H7 (cell line): ENCODE measurements around the gene KIFC1. TPM values are rescaled to one million over a fixed set of nuclear protein-coding genes. Genes with fewer than 3 reads are reported as not detected.

ENCODE experiments used
- DNase-seq: peaks from one replicate; pipeline ENCODE4 v3.0.0; 2012
- H3K27me3 ChIP-seq: 2 replicates; pipeline ENCODE4 v1.6.0; 2011; ENCODE audit warnings: mild to moderate bottlenecking, low read length; ENCODE audit not compliant: control insufficient read depth, insufficient read depth
- H3K36me3 ChIP-seq: replicated peaks from 2 replicates; pipeline ENCODE4 v1.5.1; 2011; ENCODE audit warnings: low read length; ENCODE audit not compliant: control insufficient read depth, insufficient read depth
- H3K4me3 ChIP-seq: 2 replicates; pipeline ENCODE4 v1.5.1; 2011; ENCODE audit warnings: low read depth, mild to moderate bottlenecking, control low read depth, low read length, moderate library complexity; ENCODE audit not compliant: insufficient read depth
- total RNA-seq: library from RNA; depleted of rRNA; stranded (reverse); fragments of >200 nt; shearing (Covaris generic); gene quantifications from 2 replicates; pipeline ENCODE4 v1.2.3, GENCODE V29; 2014

Gene KIFC1
- total RNA-seq, 1 experiment from 2014 or later: 101 TPM

DNA sequence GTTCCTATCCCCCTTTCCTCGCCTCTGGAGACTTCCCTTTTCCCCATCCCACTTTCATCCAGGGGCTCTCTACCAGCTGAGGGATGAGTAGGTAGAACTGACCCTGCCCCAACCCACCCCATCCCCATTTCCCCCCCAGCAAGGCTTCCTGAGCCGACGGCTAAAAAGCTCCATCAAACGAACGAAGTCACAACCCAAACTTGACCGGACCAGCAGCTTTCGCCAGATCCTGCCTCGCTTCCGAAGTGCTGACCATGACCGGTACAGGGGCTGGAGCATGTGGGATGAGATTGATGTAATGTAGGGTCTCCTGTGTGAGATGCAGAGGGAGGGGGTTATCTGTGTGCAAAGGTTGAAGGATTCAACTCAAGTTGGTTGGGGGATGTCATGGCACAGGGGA lies 40.9 kb downstream of the KIFC1 start:
- Histone ChIP-seq H3K4me3 (peak overlapping the region; percentile 47), H3K36me3 (peaks cover 22% of the 10 kb centered on the region), H3K27me3 (no peaks in the 10 kb centered on the region)
- no peak for DNase-seq

GRCh38 chr6:33433001-33433543 lies 41.4 kb downstream of the KIFC1 start:
- no peaks in the 10 kb centered on the region for H3K27me3 ChIP-seq
- DNase-seq: peak; percentile 73
- H3K4me3 ChIP-seq: no peak overlapping the region; the same call in 1 of the 2 replicates
- H3K36me3 ChIP-seq: peaks cover 25% of the 10 kb centered on the region

DNA sequence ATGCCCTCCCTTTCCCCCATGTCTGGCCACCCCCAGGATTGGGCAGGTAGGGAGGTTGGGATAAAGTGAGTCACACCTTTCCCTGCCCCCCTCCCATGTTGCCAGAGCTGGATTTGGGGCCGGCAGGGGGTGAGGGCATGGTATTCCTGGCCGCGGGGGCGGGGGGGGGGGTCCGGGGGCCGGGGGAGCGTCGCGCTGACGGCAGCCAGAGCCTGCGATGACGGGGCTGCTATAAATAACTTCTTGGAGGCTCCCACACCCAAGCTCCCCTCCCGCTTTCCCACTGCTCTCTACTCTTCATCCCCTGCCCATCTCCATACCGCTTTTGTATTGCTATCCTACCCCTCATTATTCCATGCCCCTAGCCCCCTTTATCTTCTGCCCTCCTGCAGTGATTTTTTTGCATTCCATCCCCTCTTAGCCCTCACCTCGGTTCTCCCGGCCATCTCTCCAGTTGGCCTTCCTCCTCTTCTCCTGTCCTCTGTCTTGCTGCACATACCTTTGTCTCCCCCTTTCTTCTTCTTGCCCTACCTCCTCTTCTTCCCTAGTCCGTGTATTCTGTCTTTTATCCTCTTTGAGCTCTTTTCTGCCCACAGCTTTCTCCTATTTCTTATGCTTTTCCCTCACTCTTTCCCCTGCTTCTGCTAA lies 42.0 kb downstream of the KIFC1 start:
- DNase-seq: peak; percentile 85
- H3K27me3 ChIP-seq: no peaks in the 10 kb centered on the region
- peaks cover 31% of the 10 kb centered on the region for H3K36me3 ChIP-seq
- no peak overlapping the region; the same call in 1 of the 2 replicates for H3K4me3 ChIP-seq

GRCh38 chr6:33434961-33435360 lies 43.3 kb downstream of the KIFC1 start:
- no peak for DNase-seq
- no peak overlapping the region for H3K4me3 ChIP-seq
- peaks cover 38% of the 10 kb centered on the region for H3K36me3 ChIP-seq
- H3K27me3 ChIP-seq: no peaks in the 10 kb centered on the region

DNA sequence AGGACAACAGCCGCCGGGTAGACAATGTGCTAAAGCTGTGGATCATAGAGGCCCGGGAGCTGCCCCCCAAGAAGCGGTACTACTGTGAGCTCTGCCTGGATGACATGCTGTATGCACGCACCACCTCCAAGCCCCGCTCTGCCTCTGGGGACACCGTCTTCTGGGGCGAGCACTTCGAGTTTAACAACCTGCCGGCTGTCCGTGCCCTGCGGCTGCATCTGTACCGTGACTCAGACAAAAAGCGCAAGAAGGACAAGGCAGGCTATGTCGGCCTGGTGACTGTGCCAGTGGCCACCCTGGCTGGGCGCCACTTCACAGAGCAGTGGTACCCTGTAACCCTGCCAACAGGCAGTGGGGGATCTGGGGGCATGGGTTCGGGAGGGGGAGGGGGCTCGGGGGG lies 46.0 kb downstream of the KIFC1 start:
- Histone ChIP-seq H3K27me3 (no peaks in the 10 kb centered on the region), H3K36me3 (peaks cover 58% of the 10 kb centered on the region), H3K4me3 (no peak overlapping the region)
- DNase-seq: peak; percentile 31

DNA sequence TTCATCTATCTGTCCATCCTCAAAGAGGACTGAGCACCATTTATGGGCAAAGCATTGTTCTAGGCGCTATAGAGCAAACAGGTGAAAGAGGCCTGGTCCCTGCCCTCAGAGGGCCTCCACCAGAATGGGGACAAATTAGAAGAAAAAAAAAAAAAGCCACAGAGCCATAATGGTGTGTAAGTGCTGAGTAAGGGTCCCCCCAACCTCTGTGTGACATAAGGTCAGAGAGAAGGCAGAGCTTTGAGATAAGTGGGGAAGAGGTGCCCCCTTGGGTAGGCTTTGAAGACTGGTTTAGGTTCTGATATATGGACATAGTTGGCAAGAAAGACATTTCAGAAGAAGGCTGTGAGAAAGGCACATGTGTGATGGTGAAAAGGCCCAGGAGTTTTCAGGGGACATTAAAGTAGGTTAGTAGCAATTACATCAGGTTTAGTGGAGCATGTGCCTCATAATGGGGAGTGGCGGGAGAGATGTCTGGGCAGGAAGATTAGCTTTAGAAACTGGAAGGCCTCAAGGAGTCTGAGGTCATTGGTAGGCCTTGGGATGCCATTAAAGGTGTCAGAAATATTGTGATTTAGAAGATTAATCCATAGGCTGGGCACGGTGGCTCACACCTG lies 47.5 kb downstream of the KIFC1 start:
- H3K4me3 ChIP-seq: no peak overlapping the region
- H3K36me3 ChIP-seq: peaks cover 65% of the 10 kb centered on the region
- DNase-seq: no peak
- H3K27me3 ChIP-seq: no peaks in the 10 kb centered on the region

GRCh38 chr6:33439956-33440648 lies 48.5 kb downstream of the KIFC1 start:
- peak; percentile 51 for DNase-seq
- Histone ChIP-seq H3K27me3 (no peaks in the 10 kb centered on the region), H3K4me3 (no peak overlapping the region), H3K36me3 (peaks cover 74% of the 10 kb centered on the region)

- Histone ChIP-seq H3K27me3 (no peaks in the 10 kb centered on the region), H3K4me3 (no peak overlapping the region), H3K36me3 (peaks cover 68% of the 10 kb centered on the region)
- DNase-seq: peak; percentile 22
These were observed 49.2 kb downstream of the KIFC1 start for GRCh38 chr6:33440649-33441309.

- H3K27me3 ChIP-seq: no peaks in the 10 kb centered on the region
- H3K36me3 ChIP-seq: peaks cover 68% of the 10 kb centered on the region
- DNase-seq: peak; percentile 28
- no peak overlapping the region for H3K4me3 ChIP-seq
These were observed 49.8 kb downstream of the KIFC1 start for GRCh38 chr6:33441457-33441856.

DNA sequence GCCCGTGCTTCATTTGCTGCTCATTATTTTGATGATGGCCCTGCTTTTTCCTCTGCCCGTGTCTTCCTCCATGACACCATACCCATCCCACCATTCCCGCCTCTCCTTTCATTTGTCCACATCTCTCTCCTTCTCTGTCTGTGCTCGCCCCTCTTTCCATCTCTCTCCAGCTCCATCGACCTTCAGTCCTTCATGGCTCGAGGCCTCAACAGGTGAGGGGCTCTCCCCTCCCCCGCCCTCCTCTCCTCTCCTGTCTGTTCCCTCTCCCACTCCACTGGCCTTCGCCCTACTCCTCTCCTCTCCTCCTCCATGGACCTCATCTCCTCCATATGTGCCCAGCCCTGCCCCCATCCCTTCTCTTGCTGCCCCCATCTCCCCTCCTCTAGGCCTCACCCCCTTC lies 50.7 kb downstream of the KIFC1 start:
- H3K4me3 ChIP-seq: no peak overlapping the region
- H3K27me3 ChIP-seq: no peaks in the 10 kb centered on the region
- peak; percentile 33 for DNase-seq
- peaks cover 69% of the 10 kb centered on the region for H3K36me3 ChIP-seq

DNA sequence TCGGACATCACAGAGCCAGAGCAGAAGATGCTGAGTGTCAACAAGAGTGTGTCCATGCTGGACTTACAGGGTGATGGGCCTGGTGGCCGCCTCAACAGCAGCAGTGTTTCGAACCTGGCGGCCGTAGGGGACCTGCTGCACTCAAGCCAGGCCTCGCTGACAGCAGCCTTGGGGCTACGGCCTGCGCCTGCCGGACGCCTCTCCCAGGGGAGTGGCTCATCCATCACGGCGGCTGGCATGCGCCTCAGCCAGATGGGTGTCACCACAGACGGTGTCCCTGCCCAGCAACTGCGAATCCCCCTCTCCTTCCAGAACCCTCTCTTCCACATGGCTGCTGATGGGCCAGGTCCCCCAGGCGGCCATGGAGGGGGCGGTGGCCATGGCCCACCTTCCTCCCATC lies 51.4 kb downstream of the KIFC1 start:
- no peak for DNase-seq
- peaks cover 70% of the 10 kb centered on the region for H3K36me3 ChIP-seq
- H3K4me3 ChIP-seq: no peak overlapping the region
- H3K27me3 ChIP-seq: no peaks in the 10 kb centered on the region

GRCh38 chr6:33443619-33444504 lies 52.2 kb downstream of the KIFC1 start:
- peak; percentile 39 for DNase-seq
- H3K27me3 ChIP-seq: no peaks in the 10 kb centered on the region
- H3K4me3 ChIP-seq: no peak overlapping the region
- peaks cover 70% of the 10 kb centered on the region for H3K36me3 ChIP-seq

DNA sequence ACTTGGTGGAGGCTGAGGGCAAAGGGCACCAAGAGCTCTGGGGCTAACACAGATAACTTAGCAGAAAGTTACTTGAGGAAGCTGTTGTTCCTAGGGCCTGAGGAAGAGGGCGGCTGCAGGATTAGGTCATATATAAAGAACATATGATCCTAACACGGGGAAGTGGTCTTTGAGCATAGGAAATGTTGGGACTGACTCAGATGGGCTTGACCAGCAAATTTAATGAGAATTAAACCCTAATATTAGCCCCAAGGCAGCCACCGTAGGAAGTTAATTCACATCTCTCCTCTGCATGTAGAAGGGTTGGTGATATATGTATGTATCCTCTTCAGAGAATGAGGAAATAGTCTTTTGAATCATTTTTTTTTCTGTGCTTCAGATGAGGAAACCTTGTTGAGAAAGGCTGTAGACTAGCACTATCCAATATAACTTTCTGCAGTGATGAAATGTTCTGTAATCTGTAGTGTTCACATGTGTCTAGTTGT lies 53.5 kb downstream of the KIFC1 start:
- no peaks in the 10 kb centered on the region for H3K27me3 ChIP-seq
- H3K36me3 ChIP-seq: peaks cover 71% of the 10 kb centered on the region
- peak; percentile 19 for DNase-seq
- no peak overlapping the region for H3K4me3 ChIP-seq

DNA sequence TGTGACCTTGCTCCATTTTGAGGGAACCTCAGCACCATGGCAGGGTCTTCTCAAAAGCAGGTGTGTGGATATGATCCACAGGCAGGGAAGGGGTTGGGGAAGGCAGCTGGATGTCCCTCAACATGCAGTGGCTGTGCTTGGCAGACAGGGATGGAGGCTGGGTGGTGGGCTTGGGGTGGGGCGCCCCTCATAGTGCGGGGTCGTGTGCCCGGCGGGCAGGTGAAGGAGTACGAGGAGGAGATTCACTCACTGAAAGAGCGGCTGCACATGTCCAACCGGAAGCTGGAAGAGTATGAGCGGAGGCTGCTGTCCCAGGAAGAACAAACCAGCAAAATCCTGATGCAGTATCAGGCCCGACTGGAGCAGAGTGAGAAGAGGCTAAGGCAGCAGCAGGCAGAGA lies 54.7 kb downstream of the KIFC1 start:
- DNase-seq: peak; percentile 30
- H3K36me3 ChIP-seq: peaks cover 64% of the 10 kb centered on the region
- no peaks in the 10 kb centered on the region for H3K27me3 ChIP-seq
- H3K4me3 ChIP-seq: no peak overlapping the region
